ENCODE measurements around the gene PDE4D.

PDE4D gene

GRCh38 chr5:59479086-59479485 is 414.4 kb downstream of the PDE4D start:
- H3K27me3 ChIP-seq (ENCODE audit: insufficient read depth, low read depth, severe bottlenecking) = no peaks in the 10 kb centered on the region
- TF ChIP-seq CTCF (IDR thresholded peaks at IDR 0.05; ENCODE audit: low read depth, low read length) = no peak
- no peaks in the 10 kb centered on the region for H3K36me3 ChIP-seq
- H3K27ac ChIP-seq = no peak overlapping the region
- DNase-seq = no peak
- H3K4me3 ChIP-seq (ENCODE audit: low read depth, low read length) = no peak overlapping the region
- H3K9me3 ChIP-seq (ENCODE audit: severe bottlenecking) = no peaks in the 10 kb centered on the region

- Histone ChIP-seq H3K36me3 (no peaks in the 10 kb centered on the region), H3K4me3 (ENCODE audit: low read depth, low read length) (no peak overlapping the region), H3K9me3 (ENCODE audit: severe bottlenecking) (no peaks in the 10 kb centered on the region), H3K27me3 (ENCODE audit: insufficient read depth, low read depth, severe bottlenecking) (no peaks in the 10 kb centered on the region), H3K27ac (no peak overlapping the region)
- DNase-seq = no peak
- no peak for TF ChIP-seq CTCF (IDR thresholded peaks at IDR 0.05; ENCODE audit: low read depth, low read length)
Observed at GRCh38 chr5:59474324-59474723, 419.2 kb downstream of the PDE4D start.

GRCh38 chr5:59473611-59474010 is 419.9 kb downstream of the PDE4D start:
- no peaks in the 10 kb centered on the region for H3K27me3 ChIP-seq (ENCODE audit: insufficient read depth, low read depth, severe bottlenecking)
- no peak overlapping the region for H3K27ac ChIP-seq
- no peak overlapping the region for H3K4me3 ChIP-seq (ENCODE audit: low read depth, low read length)
- no peaks in the 10 kb centered on the region for H3K36me3 ChIP-seq
- H3K9me3 ChIP-seq (ENCODE audit: severe bottlenecking) = no peaks in the 10 kb centered on the region
- TF ChIP-seq CTCF (IDR thresholded peaks at IDR 0.05; ENCODE audit: low read depth, low read length) = no peak
- DNase-seq = no peak

GRCh38 chr5:59471463-59471862 is 422.1 kb downstream of the PDE4D start:
- Histone ChIP-seq H3K27me3 (ENCODE audit: insufficient read depth, low read depth, severe bottlenecking) (no peaks in the 10 kb centered on the region), H3K36me3 (no peaks in the 10 kb centered on the region), H3K27ac (no peak overlapping the region), H3K4me3 (ENCODE audit: low read depth, low read length) (no peak overlapping the region), H3K9me3 (ENCODE audit: severe bottlenecking) (no peaks in the 10 kb centered on the region)
- DNase-seq = no peak
- TF ChIP-seq CTCF (IDR thresholded peaks at IDR 0.05; ENCODE audit: low read depth, low read length) = no peak

- Histone ChIP-seq H3K9me3 (ENCODE audit: severe bottlenecking) (no peaks in the 10 kb centered on the region), H3K36me3 (no peaks in the 10 kb centered on the region), H3K27ac (no peak overlapping the region), H3K27me3 (ENCODE audit: insufficient read depth, low read depth, severe bottlenecking) (no peaks in the 10 kb centered on the region), H3K4me3 (ENCODE audit: low read depth, low read length) (no peak overlapping the region)
- no peak for DNase-seq
- no peak for TF ChIP-seq CTCF (IDR thresholded peaks at IDR 0.05; ENCODE audit: low read depth, low read length)
Observed at GRCh38 chr5:59467969-59468368, 425.6 kb downstream of the PDE4D start.

GRCh38 chr5:59466271-59466670 is 427.3 kb downstream of the PDE4D start:
- H3K27ac ChIP-seq = no peak overlapping the region
- DNase-seq = no peak
- H3K27me3 ChIP-seq (ENCODE audit: insufficient read depth, low read depth, severe bottlenecking) = no peaks in the 10 kb centered on the region
- H3K9me3 ChIP-seq (ENCODE audit: severe bottlenecking) = no peaks in the 10 kb centered on the region
- no peak for TF ChIP-seq CTCF (IDR thresholded peaks at IDR 0.05; ENCODE audit: low read depth, low read length)
- H3K36me3 ChIP-seq = no peaks in the 10 kb centered on the region
- H3K4me3 ChIP-seq (ENCODE audit: low read depth, low read length) = no peak overlapping the region
